Measurements from ENCODE around the gene ACOXL. TPM values are rescaled to one million over a fixed set of nuclear protein-coding genes. Genes with fewer than 3 reads are reported as not detected.

ACOXL gene
- total and polyA plus RNA-seq, 10 of the 15 experiments (the other 5 are each of a cell fraction or from before 2014, with no cell fraction given) = 0.05 to 1.3 (median 0.71) TPM

GRCh38 chr2:111005307-111005706 is 272.9 kb downstream of the ACOXL start:
- Histone ChIP-seq H3K4me1 (ENCODE audit: control insufficient read depth, insufficient read depth, low read length) (no peaks in the 10 kb centered on the region), H3K4me3 (no peak overlapping the region), H3K4me2 (ENCODE audit: control insufficient read depth, insufficient read depth) (no peak overlapping the region), H3K79me2 (ENCODE audit: control insufficient read depth, insufficient read depth, low read length) (no peaks in the 10 kb centered on the region), H3K36me3 (ENCODE audit: control insufficient read depth in 2 of 2, insufficient read depth in 2 of 2, low read length in 1 of 2) (no peaks in the 10 kb centered on the region), H3K9me3 (replicated peaks; ENCODE audit: control insufficient read depth, insufficient read depth, low read length) (no peaks in the 10 kb centered on the region; the same call in 2 of the 3 replicates), H4K20me1 (ENCODE audit: control insufficient read depth, insufficient read depth) (no peaks in the 10 kb centered on the region), H3K27me3 (replicated peaks in 1 of 2; ENCODE audit: control insufficient read depth in 2 of 2, insufficient read depth in 2 of 2, low read length in 1 of 2) (no peaks in the 10 kb centered on the region), H2AFZ (ENCODE audit: control insufficient read depth, low read depth, low read length) (no peak overlapping the region), H3K9ac (ENCODE audit: control insufficient read depth, insufficient read depth, low read length) (no peak overlapping the region), H3K27ac (ENCODE audit: control insufficient read depth, insufficient read depth) (no peak overlapping the region)
- no peak for DNase-seq (ENCODE audit: low read depth, low spot score)
- RAD21 ChIA-PET (ENCODE audit: unreplicated experiment) = interaction anchor here (1.1 kb wide), 1 partner anchor 192 kb away, joined by 3 read pairs; no protein-coding TSS in a partner anchor
- CTCF ChIA-PET = interaction anchor here (1.1 kb wide), 1 partner anchor 112 kb away, joined by 6 read pairs; no protein-coding TSS in a partner anchor
- in situ Hi-C loops (cut with MboI) (no loop called here), intact Hi-C loops (cut with micrococcal nuclease; ENCODE audit: unreplicated experiment) (no loop called here)
- POLR2A ChIA-PET = no interaction called here
- peak; percentile 56 for FAIRE-seq
- no TSS peak for BruUV-seq (replicated peaks)
- ATAC-seq = no peak
- WGBS (ENCODE audit: insufficient coverage, insufficient replicate concordance, low lambda C conversion rate, missing lambda C conversion rate) = 12% methylated on average over 3 of the region's 3 CpGs
- TF ChIP-seq RUNX3 (IDR thresholded peaks at IDR 0.05; ENCODE audit: low read length) = peak; percentile 39; the same call in 1 of the 2 replicates
- TF ChIP-seq IRF3 (IDR thresholded peaks at IDR 0.05) = no peak
- TF ChIP-seq NR2C1 (IDR thresholded peaks at IDR 0.05) = no peak
- TF ChIP-seq NKRF (conservative IDR thresholded peaks at IDR 0.05) = no peak
- TF ChIP-seq REST (IDR thresholded peaks at IDR 0.05; ENCODE audit: low read depth, low read length) = no peak
- TF ChIP-seq STAT1 (conservative IDR thresholded peaks at IDR 0.05) = no peak
- TF ChIP-seq NFIC (IDR thresholded peaks at IDR 0.05; ENCODE audit: low read depth, low read length) = no peak
- no peak for TF ChIP-seq GATAD2B (conservative IDR thresholded peaks at IDR 0.05; ENCODE audit: low read depth)
- TF ChIP-seq FOS (IDR thresholded peaks at IDR 0.05; ENCODE audit: borderline replicate concordance, extremely low read depth, insufficient read length) = no peak
- SMC1A ChIA-PET (ENCODE audit: uncharacterized antibody, unreplicated experiment) = interaction anchor here (1.5 kb wide), 1 partner anchor 11 kb away, joined by 4 read pairs; no protein-coding TSS in a partner anchor

Data from GM12878 (cell line).